GM23248 (cell line): ENCODE data around the gene PARVB. TPM values are rescaled to one million over a fixed set of nuclear protein-coding genes. Genes with fewer than 3 reads are reported as not detected.
A peak's percentile ranks its signal among the peaks of the same experiment; 100 is the strongest.

ENCODE experiments used
- DNase-seq: peaks from one replicate; pipeline ENCODE4 v3.0.0-alpha.2; 2015
- H2AFZ ChIP-seq: fragments of 200-600 bp; sonication (generic); 2 replicates; pipeline ENCODE4 v1.6.1; 2016; ENCODE audit warnings: antibody characterized with exemption
- H3F3A ChIP-seq: fragments of 200-600 bp; sonication (generic); 2 replicates; pipeline ENCODE4 v1.6.1; 2016; ENCODE audit warnings: mild to moderate bottlenecking, antibody characterized with exemption, mixed run types; ENCODE audit not compliant: insufficient read depth
- H3K27ac ChIP-seq: fragments of 200-600 bp; sonication (generic); 2 replicates; pipeline ENCODE4 v1.5.1; 2016; ENCODE audit warnings: mild to moderate bottlenecking
- H3K27me3 ChIP-seq: fragments of 200-600 bp; sonication (generic); replicated peaks from 2 replicates; pipeline ENCODE4 v1.6.1; 2016; ENCODE audit warnings: mild to moderate bottlenecking; ENCODE audit not compliant: insufficient read depth
- H3K36me3 ChIP-seq: fragments of 200-600 bp; sonication (generic); 2 replicates; pipeline ENCODE4 v1.6.1; 2016; ENCODE audit warnings: low read depth, mild to moderate bottlenecking
- H3K4me1 ChIP-seq: fragments of 200-600 bp; sonication (generic); 2 replicates; pipeline ENCODE4 v1.6.1; 2016; ENCODE audit warnings: mild to moderate bottlenecking; ENCODE audit not compliant: insufficient read depth
- H3K4me2 ChIP-seq: fragments of 200-600 bp; sonication (generic); one replicate; pipeline ENCODE4 v1.6.1; 2016; ENCODE audit warnings: mild to moderate bottlenecking; ENCODE audit not compliant: unreplicated experiment
- H3K4me3 ChIP-seq: fragments of 200-600 bp; sonication (generic); 2 replicates; pipeline ENCODE4 v1.5.1; 2016; ENCODE audit warnings: mild to moderate bottlenecking
- H3K79me2 ChIP-seq: fragments of 200-600 bp; sonication (generic); 2 replicates; pipeline ENCODE4 v1.6.1; 2016; ENCODE audit warnings: mild to moderate bottlenecking; ENCODE audit not compliant: insufficient read depth
- H3K9ac ChIP-seq: fragments of 200-600 bp; sonication (generic); 2 replicates; pipeline ENCODE4 v1.6.1; 2016; ENCODE audit warnings: mild to moderate bottlenecking
- H3K9me2 ChIP-seq: fragments of 200-600 bp; sonication (generic); 2 replicates; pipeline ENCODE4 v1.6.1; 2016; ENCODE audit warnings: mixed run types, mild to moderate bottlenecking, moderate library complexity; ENCODE audit not compliant: insufficient read depth
- H3K9me3 ChIP-seq: fragments of 200-600 bp; sonication (generic); one replicate; pipeline ENCODE4 v1.6.1; 2017; ENCODE audit warnings: low read depth
- H4K20me1 ChIP-seq: fragments of 200-600 bp; sonication (generic); 2 replicates; pipeline ENCODE4 v1.6.0; 2016; ENCODE audit not compliant: insufficient read depth
- EZH2 ChIP-seq: fragments of 200-600 bp; sonication (generic); IDR thresholded peaks from 2 replicates; pipeline ENCODE4 v1.6.1; 2018; ENCODE audit warnings: antibody characterized with exemption, mild to moderate bottlenecking; ENCODE audit not compliant: insufficient read depth, poor library complexity, severe bottlenecking
- EZH2phosphoT487 ChIP-seq: fragments of 200-600 bp; sonication (generic); IDR thresholded peaks from 2 replicates; pipeline ENCODE4 v1.6.1; 2018; ENCODE audit warnings: antibody characterized with exemption, moderate library complexity, mild to moderate bottlenecking, low read depth; ENCODE audit not compliant: insufficient read depth
- WGBS, 2 experiments: methylation state at CpG; one replicate each; pipeline ENCODE4 v1.1.6; 2015 to 2017; ENCODE audit warnings: low lambda C conversion rate in 2 of 2, low coverage in 1 of 2; ENCODE audit errors: missing lambda C conversion rate in 2 of 2; 5-methylcytosine and 5-hydroxymethylcytosine counted together
- in situ Hi-C: fragments of 300-500 bp; cut with MboI; formaldehyde crosslinking; loops from 2 replicates; pipeline ENCODE4 v1.15.0; 2020
- polyA plus RNA-seq: library from polyadenylated mRNA; unstranded; fragments of >200 nt; fragmentation: Nextera tagmentation; extraction: Ambion mirVana; gene quantifications from 2 replicates; pipeline ENCODE4 v1.2.1, GENCODE V29; 2016
- total RNA-seq: library from RNA; depleted of rRNA; stranded (reverse); fragments of >200 nt; shearing (Covaris generic); gene quantifications from 2 replicates; pipeline ENCODE4 v1.2.3, GENCODE V29; 2014

The PARVB gene
- total and polyA plus RNA-seq, 2 experiments from 2014 or later = 52.6 to 141 TPM

- Histone ChIP-seq H3K9ac (no peak overlapping the region), H3K27me3 (0 out of 2 replicates have a peak, but pooled peaks cover 7% of the 10 kb centered on the region), H3K27ac (no peak overlapping the region), H3F3A (no peaks in the 10 kb centered on the region), H3K36me3 (no peaks in the 10 kb centered on the region), H3K9me2 (no peaks in the 10 kb centered on the region), H3K4me3 (no peak overlapping the region), H3K4me2 (no peak overlapping the region), H3K79me2 (no peaks in the 10 kb centered on the region), H4K20me1 (no peaks in the 10 kb centered on the region), H3K9me3 (no peaks in the 10 kb centered on the region), H3K4me1 (no peaks in the 10 kb centered on the region), H2AFZ (no peak overlapping the region)
- no peak for DNase-seq
- WGBS, 2 experiments = 75 to 81% methylated on average over 8 of the region's 8 CpGs
- in situ Hi-C loops = no loop called here
- TF ChIP-seq EZH2phosphoT487 (no peak), EZH2 (no peak)
These were observed 164.2 kb downstream of the PARVB start for GRCh38 chr22:44188316-44188715.

GRCh38 chr22:44188986-44189630 lies 165.0 kb downstream of the PARVB start:
- no peaks in the 10 kb centered on the region for H3K4me1 ChIP-seq
- H3K9ac ChIP-seq = no peak overlapping the region
- no peak overlapping the region for H3K4me3 ChIP-seq
- no peaks in the 10 kb centered on the region for H3K36me3 ChIP-seq
- H3K9me3 ChIP-seq = no peaks in the 10 kb centered on the region
- 74 to 75% methylated on average over 12 of the region's 12 CpGs for WGBS, 2 experiments
- H3K27ac ChIP-seq = no peak overlapping the region
- no peak for TF ChIP-seq EZH2
- no peak for TF ChIP-seq EZH2phosphoT487
- H2AFZ ChIP-seq = no peak overlapping the region
- H3K79me2 ChIP-seq = no peaks in the 10 kb centered on the region
- peaks cover 5% of the 10 kb centered on the region; the same call in 1 of the 2 replicates for H3K27me3 ChIP-seq
- H3F3A ChIP-seq = no peaks in the 10 kb centered on the region
- no peaks in the 10 kb centered on the region for H3K9me2 ChIP-seq
- no peak for DNase-seq
- H3K4me2 ChIP-seq = no peak overlapping the region
- H4K20me1 ChIP-seq = no peaks in the 10 kb centered on the region
- in situ Hi-C loops = no loop called here

GRCh38 chr22:44190381-44190976 lies 166.4 kb downstream of the PARVB start:
- Histone ChIP-seq H3K9me2 (no peaks in the 10 kb centered on the region), H3K27me3 (peaks cover 6% of the 10 kb centered on the region), H3K4me1 (no peaks in the 10 kb centered on the region), H3K36me3 (no peaks in the 10 kb centered on the region), H2AFZ (no peak overlapping the region), H3K9ac (no peak overlapping the region), H3K4me2 (no peak overlapping the region), H4K20me1 (no peaks in the 10 kb centered on the region), H3F3A (no peaks in the 10 kb centered on the region), H3K27ac (no peak overlapping the region), H3K79me2 (no peaks in the 10 kb centered on the region), H3K4me3 (no peak overlapping the region), H3K9me3 (no peaks in the 10 kb centered on the region)
- no peak for DNase-seq
- TF ChIP-seq EZH2 = no peak
- no peak for TF ChIP-seq EZH2phosphoT487
- in situ Hi-C loops = no loop called here
- 74 to 75% methylated on average over 12 of the region's 12 CpGs for whole genome bisulfite sequencing, 2 experiments

- Histone ChIP-seq H3K4me2 (no peak overlapping the region), H3K4me1 (no peaks in the 10 kb centered on the region), H3K27ac (no peak overlapping the region), H4K20me1 (no peaks in the 10 kb centered on the region), H3K36me3 (no peaks in the 10 kb centered on the region), H3K9me2 (no peaks in the 10 kb centered on the region), H3K9me3 (no peaks in the 10 kb centered on the region), H3K27me3 (peaks cover 6% of the 10 kb centered on the region), H2AFZ (no peak overlapping the region), H3K79me2 (no peaks in the 10 kb centered on the region), H3F3A (no peaks in the 10 kb centered on the region), H3K9ac (no peak overlapping the region), H3K4me3 (no peak overlapping the region)
- DNase-seq = peak; percentile 49
- TF ChIP-seq EZH2 (no peak), EZH2phosphoT487 (no peak)
- 21 to 35% methylated on average over 9 of the region's 9 CpGs for WGBS, 2 experiments
- in situ Hi-C loops = no loop called here
These were observed 166.9 kb downstream of the PARVB start for GRCh38 chr22:44191036-44191454.
